HCT116 (cell line): ENCODE results near the gene ACOXL. TPM values are rescaled to one million over a fixed set of nuclear protein-coding genes. Genes with fewer than 3 reads are reported as not detected.

ENCODE experiments used
- ATAC-seq: fragments of 200-7000 bp; cut with Tn5 transposase; 2 replicates; pipeline ENCODE4 v1.9.1; 2020; ENCODE audit warnings: mild to moderate bottlenecking, moderate library complexity
- BruUV-seq: library from RNA; stranded (reverse); fragments of 400-500 nt; replicated peaks from 2 replicates; lab custom pipeline; 2021; lab: Mats Ljungman, UMichigan
- CTCF ChIA-PET: fragments of 300-600 bp; sonication (Branson Sonifier 250); formaldehyde crosslinking; loops from one replicate; lab custom pipeline; 2021; ENCODE audit warnings: antibody characterized with exemption; lab: Charles Lee
- POLR2A ChIA-PET: fragments of 300-600, 350-600 bp; sonication (Branson Sonifier 250); formaldehyde crosslinking; loops from one replicate; lab custom pipeline; 2021; ENCODE audit warnings: antibody characterized with exemption; lab: Charles Lee
- RAD21 ChIA-PET, 2 experiments: fragments of 300-600 bp; sonication (Branson Sonifier 250); formaldehyde crosslinking; loops; one replicate each; lab custom pipeline; 2023; ENCODE audit warnings: low total read pairs in 2 of 2; ENCODE audit not compliant: uncharacterized antibody in 2 of 2, unreplicated experiment in 2 of 2, low non-redundant PET in 1 of 2; lab: Charles Lee
- DNase-seq: peaks from one replicate; pipeline ENCODE4 v3.0.0-alpha.2; 2010; ENCODE audit warnings: low read depth, low spot score
- H2AFZ ChIP-seq: fragments of 200-600 bp; shearing (Covaris generic), sonication (generic); 2 replicates; pipeline ENCODE4 v1.6.1; 2017; ENCODE audit warnings: low read depth, mixed run types, mixed read lengths, antibody characterized with exemption, low read length; ENCODE audit not compliant: poor library complexity, severe bottlenecking
- H3K27ac ChIP-seq: 2 replicates; pipeline ENCODE4 v1.5.1; 2012; ENCODE audit warnings: low read depth, low read length
- H3K27me3 ChIP-seq: fragments of 200-600 bp; sonication (generic); 2 replicates; pipeline ENCODE4 v1.6.1; 2016; ENCODE audit warnings: mixed run types, low read length, mixed read lengths; ENCODE audit not compliant: insufficient read depth
- H3K36me3 ChIP-seq, 2 experiments: fragments of 200-500 bp in 1 of 2; fragments of 200-600 bp in 1 of 2; sonication (Bioruptor generic) in 1 of 2; sonication (generic) in 1 of 2; 2 replicates each; pipeline versions ENCODE4 v1.5.1 to v1.6.1; 2014 to 2016; ENCODE audit warnings: low read length in 2 of 2, inconsistent platforms in 1 of 2, mixed read lengths in 1 of 2, mixed run types in 1 of 2; ENCODE audit not compliant: insufficient read depth in 2 of 2, control insufficient read depth in 1 of 2
- H3K4me1 ChIP-seq, 2 experiments: fragments of 200-600 bp in 1 of 2; sonication (generic) in 1 of 2; 2 replicates each; pipeline versions ENCODE4 v1.5.1 to v1.6.1; 2012 to 2017; ENCODE audit warnings: low read length in 2 of 2, inconsistent platforms in 1 of 2, mild to moderate bottlenecking in 1 of 2, mixed read lengths in 1 of 2, mixed run types in 1 of 2, moderate library complexity in 1 of 2; ENCODE audit not compliant: insufficient read depth in 2 of 2, control insufficient read depth in 1 of 2
- H3K4me2 ChIP-seq: fragments of 200-600 bp; sonication (generic); 2 replicates; pipeline ENCODE4 v1.6.1; 2017; ENCODE audit warnings: mixed run types, low read length, mixed read lengths
- H3K4me3 ChIP-seq, 2 experiments: fragments of 200-600 bp in 1 of 2; sonication (generic) in 1 of 2; replicated peaks in 1 of 2; 2 replicates each; pipeline ENCODE4 v1.5.1; 2011 to 2016; ENCODE audit warnings: low read length in 2 of 2, control low read depth in 1 of 2, low read depth in 1 of 2, mild to moderate bottlenecking in 1 of 2, mixed read lengths in 1 of 2, mixed run types in 1 of 2
- H3K79me2 ChIP-seq: fragments of 200-600 bp; sonication (generic); 2 replicates; pipeline ENCODE4 v1.6.1; 2017; ENCODE audit warnings: mild to moderate bottlenecking, mixed run types, low read length, moderate library complexity, mixed read lengths; ENCODE audit not compliant: insufficient read depth
- H3K9ac ChIP-seq: fragments of 200-600 bp; sonication (generic); 2 replicates; pipeline ENCODE4 v1.6.1; 2016; ENCODE audit warnings: low read length, mixed read lengths
- H3K9me2 ChIP-seq: fragments of 200-600 bp; sonication (generic), shearing (Covaris generic); 2 replicates; pipeline ENCODE4 v1.6.1; 2017; ENCODE audit warnings: mixed run types, mild to moderate bottlenecking, moderate library complexity; ENCODE audit not compliant: insufficient read depth
- H3K9me3 ChIP-seq, 2 experiments: fragments of 200-500 bp in 1 of 2; fragments of 200-600 bp in 1 of 2; sonication (Bioruptor generic) in 1 of 2; sonication (generic) in 1 of 2; 2 replicates each; pipeline ENCODE4 v1.6.1; 2014 to 2017; ENCODE audit warnings: low read length in 2 of 2, mixed read lengths in 2 of 2, inconsistent platforms in 1 of 2, low read depth in 1 of 2, mild to moderate bottlenecking in 1 of 2, mixed run types in 1 of 2, moderate library complexity in 1 of 2; ENCODE audit not compliant: control insufficient read depth in 1 of 2, insufficient read depth in 1 of 2
- H4K20me1 ChIP-seq: fragments of 200-600 bp; sonication (generic), shearing (Covaris generic); 2 replicates; pipeline ENCODE4 v1.6.1; 2017; ENCODE audit warnings: mixed run types, mild to moderate bottlenecking, moderate library complexity; ENCODE audit not compliant: insufficient read depth
- CBX3 ChIP-seq: IDR thresholded peaks from 2 replicates; pipeline ENCODE4 v1.6.1; 2012; ENCODE audit warnings: low read depth
- ELF1 ChIP-seq: IDR thresholded peaks from 2 replicates; pipeline ENCODE4 v1.6.1; 2012; ENCODE audit warnings: low read depth, borderline replicate concordance
- EZH2phosphoT487 ChIP-seq: fragments of 200-600 bp; IDR thresholded peaks from 2 replicates; pipeline ENCODE4 v1.6.1; 2018; ENCODE audit warnings: antibody characterized with exemption, borderline replicate concordance
- FOSL1 ChIP-seq: IDR thresholded peaks from 2 replicates; pipeline ENCODE4 v1.6.1; 2012; ENCODE audit warnings: low read depth
- JUND ChIP-seq: IDR thresholded peaks from 2 replicates; pipeline ENCODE4 v1.6.1; 2012
- MAX ChIP-seq: IDR thresholded peaks from 2 replicates; pipeline ENCODE4 v1.6.1; 2012
- POLR2A ChIP-seq: IDR thresholded peaks from 2 replicates; pipeline ENCODE4 v1.7.0; 2011; ENCODE audit warnings: borderline replicate concordance; ENCODE audit not compliant: insufficient read depth, insufficient read length; ENCODE audit errors: extremely low read depth
- SRF ChIP-seq: IDR thresholded peaks from 2 replicates; pipeline ENCODE4 v1.6.1; 2012; ENCODE audit warnings: low read depth
- YY1 ChIP-seq: IDR thresholded peaks from 2 replicates; pipeline ENCODE4 v1.6.1; 2011; ENCODE audit warnings: low read length, low read depth, moderate library complexity, mild to moderate bottlenecking; ENCODE audit not compliant: insufficient replicate concordance; ENCODE audit errors: extremely low read depth
- intact Hi-C: fragments of 100-400 bp; cut with micrococcal nuclease; formaldehyde crosslinking; loops from 2 replicates; pipeline ENCODE4 v1.10.0; 2022
- total RNA-seq: library from RNA; stranded (reverse); gene quantifications from one replicate; pipeline ENCODE4 v1.2.1, GENCODE V29; 2021; ENCODE audit not compliant: unreplicated experiment
- TF ChIP-seq, protein P1 (sequence below): IDR thresholded peaks from 2 replicates; pipeline ENCODE4 v1.6.1; 2011; ENCODE audit warnings: mild to moderate bottlenecking, low read length, moderate library complexity; ENCODE audit not compliant: insufficient replicate concordance; ENCODE audit errors: extremely low read depth

Gene ACOXL
- total RNA-seq, 1 experiment from 2014 or later: 5.5 TPM

DNA sequence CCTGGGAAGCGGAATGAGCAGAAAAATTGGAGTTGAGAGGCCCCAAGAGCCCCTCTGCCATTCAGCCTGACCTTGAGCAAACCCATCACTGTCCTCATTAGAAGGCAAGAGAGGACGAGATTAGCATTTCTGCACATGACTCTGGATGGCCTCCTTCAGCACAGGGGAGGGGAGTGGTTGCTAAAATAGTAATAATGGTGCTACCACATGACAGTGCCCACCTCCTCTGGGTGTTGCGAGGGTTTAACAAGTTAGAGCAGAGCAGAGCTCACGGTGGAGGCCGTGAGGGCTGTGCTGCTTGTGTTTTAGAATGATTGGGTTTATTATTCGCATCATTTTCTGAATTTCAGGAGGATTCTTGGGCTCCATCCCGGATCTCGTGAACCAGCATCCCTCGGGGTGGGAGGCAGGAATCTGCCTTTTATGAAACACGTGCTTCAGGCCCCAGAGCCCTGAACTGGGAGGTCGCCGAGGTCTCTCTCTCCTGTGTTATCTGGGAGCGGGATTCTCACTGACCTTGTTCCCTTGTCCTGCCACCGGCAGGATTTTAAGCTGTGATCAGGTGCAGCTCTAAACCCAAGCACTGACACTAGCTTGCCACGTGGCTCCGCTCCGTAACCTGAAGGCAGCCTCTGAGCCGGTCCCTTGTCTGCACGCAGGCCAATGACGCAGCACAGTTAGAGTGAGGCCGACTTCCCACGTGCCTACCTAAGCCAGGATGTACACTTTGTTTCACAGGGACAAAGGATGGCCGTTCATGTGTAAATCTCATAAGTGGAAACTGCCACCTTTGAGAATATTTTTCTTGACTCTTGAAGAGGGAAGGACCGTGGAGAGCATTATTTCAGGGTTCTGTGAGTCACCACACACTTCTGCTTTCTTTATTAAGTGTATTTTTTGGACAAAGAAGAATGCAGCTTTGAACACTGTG, 142.3 kb downstream of the ACOXL start:
- RAD21 ChIA-PET: no interaction called here
- H3K4me1 ChIP-seq: peaks cover 4% of the 10 kb centered on the region in 2 experiments; a peak in 3 of 4 replicates
- no peaks in the 10 kb centered on the region for H3K27me3 ChIP-seq
- BruUV-seq: no TSS peak
- POLR2A ChIA-PET: no interaction called here
- ATAC-seq (no peak), DNase-seq (no peak)
- H3K79me2 ChIP-seq: no peaks in the 10 kb centered on the region
- H3K9me2 ChIP-seq: no peaks in the 10 kb centered on the region
- H3K4me2 ChIP-seq: no peak overlapping the region
- CTCF ChIA-PET: no interaction called here
- TF ChIP-seq EZH2phosphoT487: no peak
- no peak for TF ChIP-seq SRF
- no peak for TF ChIP-seq POLR2A
- no peak for TF ChIP-seq ELF1
- TF ChIP-seq, protein P1, sequence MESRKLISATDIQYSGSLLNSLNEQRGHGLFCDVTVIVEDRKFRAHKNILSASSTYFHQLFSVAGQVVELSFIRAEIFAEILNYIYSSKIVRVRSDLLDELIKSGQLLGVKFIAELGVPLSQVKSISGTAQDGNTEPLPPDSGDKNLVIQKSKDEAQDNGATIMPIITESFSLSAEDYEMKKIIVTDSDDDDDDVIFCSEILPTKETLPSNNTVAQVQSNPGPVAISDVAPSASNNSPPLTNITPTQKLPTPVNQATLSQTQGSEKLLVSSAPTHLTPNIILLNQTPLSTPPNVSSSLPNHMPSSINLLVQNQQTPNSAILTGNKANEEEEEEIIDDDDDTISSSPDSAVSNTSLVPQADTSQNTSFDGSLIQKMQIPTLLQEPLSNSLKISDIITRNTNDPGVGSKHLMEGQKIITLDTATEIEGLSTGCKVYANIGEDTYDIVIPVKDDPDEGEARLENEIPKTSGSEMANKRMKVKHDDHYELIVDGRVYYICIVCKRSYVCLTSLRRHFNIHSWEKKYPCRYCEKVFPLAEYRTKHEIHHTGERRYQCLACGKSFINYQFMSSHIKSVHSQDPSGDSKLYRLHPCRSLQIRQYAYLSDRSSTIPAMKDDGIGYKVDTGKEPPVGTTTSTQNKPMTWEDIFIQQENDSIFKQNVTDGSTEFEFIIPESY: no peak
- no peak for TF ChIP-seq FOSL1
- no peak for TF ChIP-seq MAX
- no peak for TF ChIP-seq CBX3
- no peak for TF ChIP-seq YY1
- TF ChIP-seq JUND: no peak
- no peaks in the 10 kb centered on the region for H3K9me3 ChIP-seq
- H4K20me1 ChIP-seq: no peaks in the 10 kb centered on the region
- no peaks in the 10 kb centered on the region for H3K36me3 ChIP-seq
- no peak overlapping the region for H3K27ac ChIP-seq
- H3K4me3 ChIP-seq: no peak overlapping the region
- no peak overlapping the region for H3K9ac ChIP-seq
- intact Hi-C loops: no loop called here
- no peak overlapping the region for H2AFZ ChIP-seq
